ENCODE results near the gene STAP2. TPM values are rescaled to one million over a fixed set of nuclear protein-coding genes. Genes with fewer than 3 reads are reported as not detected.

STAP2 gene
- total and polyA plus RNA-seq, 9 of the 15 experiments (the other 6 are each of a cell fraction or from before 2014, with no cell fraction given), result 1.2 to 9.8 (median 4.5) TPM

GRCh38 chr19:4304538-4305256 is 33.9 kb downstream of the STAP2 start, which contains the start of gene FSD1 (continued):
- TF ChIP-seq POU5F1 (IDR thresholded peaks at IDR 0.05; ENCODE audit: borderline replicate concordance, low read depth, low read length, partially characterized antibody) (peak; percentile 18), EGR1 (conservative IDR thresholded peaks at IDR 0.05) (0 out of 2 replicates have a peak, but pooled peaks have one; percentile 12), CREM (IDR thresholded peaks at IDR 0.05; ENCODE audit: low read depth) (peak; percentile 43; the same call in 1 of the 2 replicates), ZNF764 (CRISPR knock-in tag; IDR thresholded peaks at IDR 0.05; ENCODE audit: low read depth) (no peak), RB1 (IDR thresholded peaks at IDR 0.05; ENCODE audit: low read depth) (peak; percentile 64; the same call in 1 of the 2 replicates), GABPB1 (CRISPR knock-in tag; IDR thresholded peaks at IDR 0.05) (peak; percentile 51; the same call in 1 of the 2 replicates), NRF1 (conservative IDR thresholded peaks at IDR 0.05 in 1 of 2, IDR thresholded peaks at IDR 0.05 in 1 of 2) (peak; percentile 92 to 94; a peak in 2 of 4 replicates), CREB3L1 (IDR thresholded peaks at IDR 0.05; ENCODE audit: borderline replicate concordance, low read depth) (peak; percentile 77), CTBP1 (IDR thresholded peaks at IDR 0.05; ENCODE audit: borderline replicate concordance) (peak; percentile 72)
